ENCODE data around the gene PACS1.
"Not testable (repeated sequence)": the region's sequence is repeated elsewhere in the genome, so short reads cannot be mapped to it uniquely, and the experiment has no call there.

PACS1 gene

DNA sequence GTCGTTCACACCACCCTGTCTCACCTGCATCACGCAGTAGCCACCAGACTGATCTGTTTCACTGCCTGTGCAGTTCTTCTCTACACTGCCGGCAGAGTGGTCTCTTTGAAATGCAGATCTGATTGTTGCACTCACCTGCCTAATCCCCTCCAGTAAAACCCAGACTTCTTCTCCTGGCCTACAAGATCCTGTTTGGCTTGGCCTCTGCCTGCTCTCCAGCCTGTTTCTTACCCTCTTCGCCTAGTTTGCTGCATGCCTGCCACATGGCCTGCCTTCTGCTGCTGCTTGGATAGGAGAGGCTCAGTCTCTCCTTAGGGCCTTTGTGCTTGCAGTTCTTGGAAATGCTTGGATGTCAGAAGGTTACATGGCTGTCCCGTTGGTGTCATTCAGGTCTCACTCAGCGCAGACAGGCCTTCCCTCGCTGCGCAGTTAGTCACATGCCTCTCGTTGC, 42.0 kb downstream of the PACS1 start:
- no peak for DNase-seq

DNA sequence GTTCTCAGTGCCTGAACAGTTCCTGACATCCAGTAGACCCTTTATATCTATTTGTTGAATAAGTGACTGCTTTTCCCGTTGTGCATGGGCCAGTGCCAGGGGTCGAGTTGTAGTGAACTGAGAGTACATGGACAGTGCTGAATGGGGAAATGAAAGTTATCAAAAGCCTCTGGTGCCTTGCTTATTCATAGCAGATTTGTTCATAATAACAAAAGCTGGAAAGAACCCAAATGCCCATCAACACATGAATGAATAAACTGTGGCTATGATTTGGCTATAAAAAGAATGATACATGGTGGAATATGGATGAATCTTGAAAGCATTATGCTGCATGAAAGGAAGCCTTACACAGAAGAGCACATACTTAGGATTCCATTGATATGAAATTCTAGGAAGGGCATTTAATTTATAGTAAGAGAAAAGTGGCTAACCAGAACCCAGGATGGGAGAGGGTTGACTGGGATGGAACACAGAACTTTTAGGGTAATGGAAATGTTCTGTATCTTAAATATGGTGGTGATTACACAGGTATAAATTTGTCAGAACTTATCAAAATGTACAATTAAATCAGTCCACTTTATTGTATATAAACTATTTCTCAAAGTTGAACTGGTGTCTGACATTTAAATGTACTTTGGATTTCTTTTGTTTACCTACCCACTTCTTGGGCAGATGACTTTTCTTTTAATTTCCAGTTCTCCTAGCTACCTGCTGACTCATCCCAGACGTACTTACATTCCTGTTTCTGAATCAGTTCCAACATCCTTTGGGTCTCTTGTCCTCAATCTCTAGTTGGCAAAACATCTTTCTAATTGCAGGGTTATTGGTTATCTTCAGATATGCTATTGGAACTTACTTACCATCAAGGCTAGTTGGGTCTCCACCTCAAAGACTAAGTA, 42.8 kb downstream of the PACS1 start:
- no peak for DNase-seq

DNA sequence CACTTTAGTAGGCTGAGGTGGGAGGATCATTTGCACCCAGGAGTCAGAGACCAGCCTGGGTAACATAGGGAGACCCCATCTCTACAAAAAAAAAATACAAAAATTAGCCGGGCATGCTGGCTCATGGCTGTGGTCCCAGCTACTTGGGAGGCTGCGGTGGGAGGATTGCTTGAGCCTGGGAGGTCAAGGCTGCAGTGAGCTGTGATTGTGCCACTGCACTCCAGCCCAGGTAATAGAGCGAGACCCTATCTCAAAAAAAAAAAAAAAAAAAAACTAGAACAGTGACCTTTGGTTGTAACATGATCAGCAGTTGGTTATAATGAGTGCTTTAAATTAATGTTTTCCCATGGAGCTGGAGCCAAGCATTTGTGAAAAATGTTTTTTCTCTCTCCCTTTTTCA, 44.9 kb downstream of the PACS1 start:
- DNase-seq = not testable (repeated sequence)

- DNase-seq = no peak
Measured at GRCh38 chr11:66115638-66116301, 45.7 kb downstream of the PACS1 start.

- no peak for DNase-seq
Measured at GRCh38 chr11:66116576-66117361, 46.7 kb downstream of the PACS1 start.

GRCh38 chr11:66118847-66119246, 48.8 kb downstream of the PACS1 start:
- DNase-seq = no peak

GRCh38 chr11:66119348-66120133, 49.5 kb downstream of the PACS1 start:
- no peak for DNase-seq

DNA sequence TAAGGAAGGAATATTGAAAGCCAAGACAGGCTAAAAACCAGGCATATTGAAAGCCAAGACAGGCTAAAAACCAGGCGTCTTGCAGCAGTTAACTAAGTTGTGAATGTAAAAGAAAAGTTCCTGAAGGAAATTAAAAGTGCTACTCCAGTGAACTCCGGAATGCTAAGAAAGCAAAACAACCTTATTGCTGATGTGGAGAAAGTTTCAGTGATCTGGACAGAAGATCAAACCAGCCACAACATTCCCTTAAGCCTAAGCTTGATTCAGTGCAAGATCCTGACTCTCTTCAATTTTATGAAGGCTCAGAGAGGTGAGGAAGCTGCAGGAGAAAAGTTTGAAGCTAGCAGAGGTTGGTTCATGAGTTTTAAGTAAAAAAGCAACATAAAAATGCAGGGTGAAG, 51.4 kb downstream of the PACS1 start:
- no peak for DNase-seq

DNA sequence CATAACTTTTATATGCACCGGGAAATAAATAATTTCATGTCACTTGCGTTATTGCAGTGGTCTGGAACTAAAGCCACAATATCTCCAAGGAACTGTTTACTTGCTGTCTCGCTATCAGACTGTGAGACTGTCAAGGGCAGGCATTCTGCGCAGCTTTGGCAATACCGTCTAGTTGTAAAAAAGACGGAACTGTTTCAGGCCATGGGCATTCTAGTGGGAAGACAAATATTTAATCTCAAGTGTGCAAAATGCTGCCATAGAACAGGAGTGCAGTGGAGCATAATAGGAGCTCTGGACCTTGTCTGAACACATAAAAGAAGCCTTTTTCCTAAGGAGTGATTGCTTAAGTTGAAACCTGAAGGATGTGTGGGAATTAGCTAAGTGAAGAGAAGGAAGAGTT, 53.8 kb downstream of the PACS1 start:
- no peak for DNase-seq

- no peak for DNase-seq
Measured at GRCh38 chr11:66124564-66124963, 54.5 kb downstream of the PACS1 start.

DNA sequence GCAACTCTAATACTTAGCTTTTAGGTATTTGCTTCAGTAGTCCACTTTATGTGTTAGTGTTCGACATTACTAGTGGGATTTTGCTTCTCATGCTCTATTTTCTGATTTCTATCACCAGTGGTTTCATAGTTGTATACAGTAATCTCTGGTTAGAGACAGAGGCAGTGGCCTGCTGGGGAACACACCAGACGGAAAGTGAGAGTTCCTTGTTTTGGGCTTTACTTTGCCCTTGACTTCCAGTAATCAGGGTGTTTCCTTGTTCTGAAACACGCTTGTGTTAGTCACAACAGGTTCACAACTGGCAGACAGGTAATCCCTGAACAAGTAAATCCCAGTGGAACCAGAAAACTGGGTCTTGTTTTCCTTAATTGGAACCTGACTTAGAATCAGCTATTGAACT, 56.0 kb downstream of the PACS1 start:
- no peak for DNase-seq

- DNase-seq = no peak
Measured at GRCh38 chr11:66126808-66127555, 56.9 kb downstream of the PACS1 start.

DNA sequence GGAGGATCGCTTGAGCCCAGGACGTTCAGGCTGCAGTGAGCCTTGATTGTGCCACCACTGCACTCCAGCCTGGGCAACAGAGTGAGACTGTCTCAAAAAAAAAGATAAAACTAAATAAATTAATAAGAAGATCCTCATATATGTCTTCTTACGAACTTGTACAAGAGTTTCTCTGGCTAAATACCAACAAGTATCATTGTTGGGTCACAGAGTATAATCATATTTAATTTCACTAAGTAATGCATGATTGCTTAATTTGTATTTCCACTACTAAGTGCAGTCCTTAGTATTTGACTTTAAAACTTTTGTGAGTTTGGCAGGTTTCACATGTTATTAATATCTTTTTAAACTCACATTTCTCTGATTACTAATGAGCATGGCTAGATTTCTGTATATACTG, 60.9 kb downstream of the PACS1 start:
- no peak for DNase-seq

DNA sequence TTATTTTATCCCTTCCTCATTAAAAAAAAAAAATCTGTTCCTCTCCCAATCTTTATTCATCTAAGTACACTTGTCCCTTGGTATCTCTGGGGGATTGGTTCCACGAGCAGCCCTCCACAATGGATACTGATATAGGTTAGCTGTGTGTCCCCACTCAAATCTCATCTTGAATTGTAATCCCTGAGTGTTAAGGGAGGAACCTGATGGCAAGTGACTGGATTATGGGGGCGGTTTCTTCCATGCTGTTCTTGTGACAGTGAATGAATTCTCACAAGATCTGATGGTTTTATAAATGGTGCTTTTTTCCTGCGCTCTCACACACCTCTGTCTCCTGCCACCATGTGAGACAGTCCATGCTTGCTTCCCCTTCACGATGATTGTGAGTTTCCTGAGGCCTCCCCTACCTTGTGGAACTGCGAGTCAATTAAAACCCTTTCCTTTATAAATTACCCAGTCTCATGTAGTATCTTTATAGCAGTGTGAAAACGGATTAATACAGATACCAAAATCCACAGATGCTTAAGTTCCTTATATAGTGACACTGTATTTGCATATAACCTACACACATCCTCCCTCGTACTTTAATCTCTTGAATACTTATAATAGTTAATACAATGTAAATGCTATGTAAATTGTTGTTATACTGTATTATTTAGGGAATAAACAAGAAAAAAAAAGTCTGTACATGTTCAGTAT, 62.0 kb downstream of the PACS1 start:
- DNase-seq = no peak

DNA sequence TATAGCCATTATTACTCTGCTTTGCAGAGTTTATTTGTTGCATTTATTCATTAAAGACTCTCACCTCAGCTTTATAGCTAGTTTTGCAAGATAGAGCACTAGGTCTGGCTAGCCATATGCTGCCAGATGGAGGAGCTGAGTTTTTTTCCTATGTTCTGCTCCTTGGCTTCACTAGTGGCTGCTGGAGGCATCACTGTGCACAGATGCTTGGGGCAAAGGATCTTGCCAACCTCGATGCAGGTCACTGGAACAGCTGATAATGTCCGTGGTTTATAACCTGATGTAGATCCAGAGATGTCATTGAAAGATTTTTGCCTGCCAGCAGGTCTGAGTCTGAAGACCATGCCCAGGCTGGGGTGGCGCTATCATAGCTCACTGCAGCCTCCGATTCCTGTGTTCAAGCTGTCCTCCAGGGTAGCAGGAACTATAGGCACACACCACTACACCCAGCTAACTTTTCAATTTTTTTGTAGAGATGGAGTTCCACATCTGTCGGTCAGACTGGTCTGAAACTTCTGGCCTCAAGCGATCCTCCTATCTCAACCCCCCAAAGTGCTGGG, 63.2 kb downstream of the PACS1 start:
- no peak for DNase-seq

- no peak for DNase-seq
Measured at GRCh38 chr11:66136752-66137123, 66.7 kb downstream of the PACS1 start.

GRCh38 chr11:66139817-66140404, 69.8 kb downstream of the PACS1 start:
- no peak for DNase-seq

GRCh38 chr11:66142370-66143263, 72.5 kb downstream of the PACS1 start:
- no peak for DNase-seq

DNA sequence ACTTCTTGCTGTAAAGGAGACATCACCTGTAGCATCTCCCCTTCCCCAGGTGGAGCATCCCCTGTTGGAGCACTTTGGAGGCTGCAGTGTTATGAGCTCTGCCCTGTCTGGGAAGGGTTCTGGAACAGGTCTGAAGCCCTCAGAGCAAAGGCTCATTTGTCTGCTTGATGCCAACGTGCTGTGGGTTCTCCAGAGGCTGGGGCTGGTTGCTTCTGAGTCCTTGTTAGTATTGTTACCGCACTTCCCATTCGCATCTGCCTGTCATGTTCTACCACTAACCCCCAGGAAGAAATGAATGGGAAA, 73.1 kb downstream of the PACS1 start:
- DNase-seq = no peak
